WTC11 (cell line): ENCODE measurements around the gene RAG2. TPM values are rescaled to one million over a fixed set of nuclear protein-coding genes. Genes with fewer than 3 reads are reported as not detected.
A peak's percentile ranks its signal among the peaks of the same experiment; 100 is the strongest.

Source experiments
- ATAC-seq: fragments of 200-7000 bp; cut with Tn5 transposase; 2 replicates; pipeline ENCODE4 v1.10.0; 2021; ENCODE audit warnings: mild to moderate bottlenecking, moderate library complexity
- CTCF ChIA-PET: fragments of 300-600 bp; sonication (Branson Sonifier 250); formaldehyde crosslinking; loops from one replicate; lab custom pipeline; 2021; ENCODE audit warnings: antibody characterized with exemption; lab: Charles Lee
- POLR2A ChIA-PET: fragments of 350-600 bp; sonication (Branson Sonifier 250); formaldehyde crosslinking; loops from one replicate; lab custom pipeline; 2021; ENCODE audit warnings: antibody characterized with exemption; lab: Charles Lee
- DNase-seq: peaks from one replicate; pipeline ENCODE4 v3.0.0; 2021; ENCODE audit warnings: low spot score
- H3K27ac Mint-ChIP-seq: 2 replicates; pipeline ENCODE4 v1.8.0; 2021; ENCODE audit warnings: mixed read lengths
- H3K27me3 Mint-ChIP-seq: 2 replicates; pipeline ENCODE4 v1.8.0; 2021; ENCODE audit warnings: low read depth, mild to moderate bottlenecking, moderate library complexity, mixed read lengths
- H3K36me3 Mint-ChIP-seq: 2 replicates; pipeline ENCODE4 v1.8.0; 2021; ENCODE audit warnings: mixed read lengths
- H3K4me1 Mint-ChIP-seq: 2 replicates; pipeline ENCODE4 v1.8.0; 2022; ENCODE audit warnings: mixed read lengths
- H3K4me3 Mint-ChIP-seq: 2 replicates; pipeline ENCODE4 v1.8.0; 2021; ENCODE audit warnings: mild to moderate bottlenecking, moderate library complexity, mixed read lengths
- H3K9me3 Mint-ChIP-seq: 2 replicates; pipeline ENCODE4 v1.8.0; 2021; ENCODE audit warnings: mixed read lengths
- ELF4 ChIP-seq: sonication (generic); formaldehyde crosslinking; IDR thresholded peaks from 2 replicates; pipeline ENCODE4 v1.8.1; 2022; ENCODE audit warnings: low read depth, mild to moderate bottlenecking, moderate library complexity, missing genetic modification reagents
- FOXP1 ChIP-seq: sonication (generic); formaldehyde crosslinking; IDR thresholded peaks from 2 replicates; pipeline ENCODE4 v1.8.0; 2022; ENCODE audit warnings: missing genetic modification reagents, mild to moderate bottlenecking, moderate library complexity, borderline replicate concordance
- HMGA2 ChIP-seq: fragments of 250-450 bp; sonication (Bioruptor Pico); IDR thresholded peaks from 2 replicates; pipeline ENCODE4 v1.4.0; 2021; ENCODE audit warnings: mild to moderate bottlenecking, moderate library complexity
- IRF2 ChIP-seq: sonication (generic); formaldehyde crosslinking; IDR thresholded peaks from 2 replicates; pipeline ENCODE4 v1.8.0; 2022; ENCODE audit warnings: low read depth, missing genetic modification reagents, borderline replicate concordance
- MXD4 ChIP-seq: fragments of 250-450 bp; sonication (Bioruptor Pico); IDR thresholded peaks from 2 replicates; pipeline ENCODE4 v1.8.0; 2021; ENCODE audit warnings: mild to moderate bottlenecking, moderate library complexity, borderline replicate concordance
- MYBL2 ChIP-seq: sonication (generic); formaldehyde crosslinking; IDR thresholded peaks from 2 replicates; pipeline ENCODE4 v1.8.1; 2023; ENCODE audit warnings: mild to moderate bottlenecking, moderate library complexity, missing genetic modification reagents
- NFATC4 ChIP-seq: fragments of 250-450 bp; sonication (Bioruptor Pico); IDR thresholded peaks from 2 replicates; pipeline ENCODE4 v1.9.0; 2021; ENCODE audit warnings: mild to moderate bottlenecking
- NFYB ChIP-seq: sonication (generic); formaldehyde crosslinking; conservative IDR thresholded peaks from 2 replicates; pipeline ENCODE4 v1.8.0; 2022; ENCODE audit warnings: low read depth, missing genetic modification reagents
- PRRX2 ChIP-seq: fragments of 250-450 bp; sonication (Bioruptor Pico); IDR thresholded peaks from 2 replicates; pipeline ENCODE4 v1.8.0; 2021; ENCODE audit warnings: mild to moderate bottlenecking
- SMAD3 ChIP-seq: sonication (generic); formaldehyde crosslinking; IDR thresholded peaks from 2 replicates; pipeline ENCODE4 v1.8.0; 2022; ENCODE audit warnings: missing genetic modification reagents, mild to moderate bottlenecking, borderline replicate concordance
- SOX15 ChIP-seq: fragments of 250-450 bp; sonication (Bioruptor Pico); IDR thresholded peaks from 2 replicates; pipeline ENCODE4 v1.9.0; 2021; ENCODE audit warnings: mild to moderate bottlenecking
- TCF7 ChIP-seq: sonication (generic); formaldehyde crosslinking; IDR thresholded peaks from 2 replicates; pipeline ENCODE4 v1.8.0; 2022; ENCODE audit warnings: mild to moderate bottlenecking, low read depth, missing genetic modification reagents, moderate library complexity
- TEAD4 ChIP-seq: sonication (generic); formaldehyde crosslinking; IDR thresholded peaks from 2 replicates; pipeline ENCODE4 v1.8.0; 2022; ENCODE audit warnings: mild to moderate bottlenecking, missing genetic modification reagents
- ZNF138 ChIP-seq: sonication (generic); formaldehyde crosslinking; conservative IDR thresholded peaks from 2 replicates; pipeline ENCODE4 v1.8.1; 2022; ENCODE audit warnings: mild to moderate bottlenecking, moderate library complexity, missing genetic modification reagents
- ZNF219 ChIP-seq: sonication (generic); formaldehyde crosslinking; IDR thresholded peaks from 2 replicates; pipeline ENCODE4 v1.8.0; 2023; ENCODE audit warnings: missing genetic modification reagents, mild to moderate bottlenecking, borderline replicate concordance
- ZNF232 ChIP-seq: sonication (generic); formaldehyde crosslinking; IDR thresholded peaks from 2 replicates; pipeline ENCODE4 v1.8.0; 2022; ENCODE audit warnings: mild to moderate bottlenecking, missing genetic modification reagents
- ZNF423 ChIP-seq: fragments of 250-450 bp; sonication (Bioruptor Pico); IDR thresholded peaks from 2 replicates; pipeline ENCODE4 v2.1.2; 2022; ENCODE audit warnings: mild to moderate bottlenecking, moderate library complexity
- total RNA-seq: library from RNA; stranded (reverse); gene quantifications from 3 replicates; pipeline ENCODE4 v1.2.3, GENCODE V29; 2021
- TF ChIP-seq, protein P1 (sequence below): fragments of 250-450 bp; sonication (Bioruptor Pico); conservative IDR thresholded peaks from 2 replicates; pipeline ENCODE4 v1.9.0; 2021; ENCODE audit warnings: mild to moderate bottlenecking
- TF ChIP-seq, protein P2 (sequence below): sonication (generic); formaldehyde crosslinking; IDR thresholded peaks from 2 replicates; pipeline ENCODE4 v1.8.1; 2022; ENCODE audit warnings: low read depth, mild to moderate bottlenecking, moderate library complexity, missing genetic modification reagents, borderline replicate concordance
- TF ChIP-seq, protein P3 (sequence below): sonication (generic); formaldehyde crosslinking; conservative IDR thresholded peaks from 2 replicates; pipeline ENCODE4 v1.8.1; 2023; ENCODE audit warnings: mild to moderate bottlenecking, low read depth, missing genetic modification reagents, moderate library complexity
- TF ChIP-seq, protein P4 (sequence below): sonication (generic); formaldehyde crosslinking; IDR thresholded peaks from 2 replicates; pipeline ENCODE4 v1.8.0; 2022; ENCODE audit warnings: mild to moderate bottlenecking, missing genetic modification reagents

The RAG2 gene
- total RNA-seq, 1 experiment from 2014 or later, result not detected

DNA sequence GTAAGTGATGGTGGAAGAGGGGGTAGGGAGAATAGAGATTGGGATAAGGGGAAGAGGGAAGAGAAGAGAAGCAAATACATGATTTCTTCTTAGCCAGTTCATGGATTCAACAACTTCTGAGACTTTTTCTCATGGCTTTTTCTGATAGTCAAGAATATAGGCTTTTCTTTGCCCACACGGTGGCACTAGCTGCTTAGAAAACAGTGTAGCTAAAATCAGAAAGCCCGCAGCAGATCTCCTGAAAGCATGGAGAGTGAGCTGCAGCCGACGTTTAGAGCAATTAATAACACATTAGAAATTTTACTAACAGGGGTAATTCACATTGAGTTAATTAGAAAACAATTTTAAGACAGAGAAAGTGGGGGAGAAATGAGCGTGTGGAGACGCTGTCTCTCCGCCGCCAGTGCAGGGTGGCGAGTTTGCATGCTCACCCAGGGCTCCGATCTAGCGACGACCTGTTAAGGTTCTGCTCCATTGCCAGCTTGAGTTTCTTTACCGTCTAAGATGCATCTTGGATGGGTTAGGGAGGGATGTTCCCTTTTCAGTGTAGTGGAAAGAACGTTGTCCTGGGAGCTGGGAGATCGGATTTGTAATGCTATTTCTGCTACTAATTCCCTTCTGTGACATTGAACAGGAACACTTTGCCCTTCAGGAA lies 33.5 kb downstream of the RAG2 start:
- H3K36me3 Mint-ChIP-seq, result peaks cover 66% of the 10 kb centered on the region
- H3K4me3 Mint-ChIP-seq, result peak overlapping the region; percentile 20; the same call in 1 of the 2 replicates
- H3K27ac Mint-ChIP-seq, result no peak overlapping the region
- ChIA-PET CTCF (interaction anchor here (0.6 to 3.0 kb wide), 4 partner anchors 138 to 439 kb away, joined by 3 to 40 read pairs (median 6); no protein-coding TSS in a partner anchor), POLR2A (no interaction called here)
- H3K4me1 Mint-ChIP-seq, result no peaks in the 10 kb centered on the region
- H3K9me3 Mint-ChIP-seq, result peaks cover 89% of the 10 kb centered on the region
- ATAC-seq (peak; percentile 56), DNase-seq (no peak)
- H3K27me3 Mint-ChIP-seq, result peaks cover 13% of the 10 kb centered on the region
- TF ChIP-seq ELF4 (CRISPR knock-in tag) (no peak), TEAD4 (CRISPR knock-in tag) (no peak), ZNF219 (CRISPR knock-in tag) (no peak), NFYB (CRISPR knock-in tag) (no peak), NFATC4 (CRISPR knock-in tag) (no peak), ZNF423 (CRISPR knock-in tag) (no peak), MXD4 (CRISPR knock-in tag) (no peak), PRRX2 (CRISPR knock-in tag) (no peak), SMAD3 (no peak), IRF2 (CRISPR knock-in tag) (no peak), FOXP1 (CRISPR knock-in tag) (no peak), HMGA2 (no peak)
- TF ChIP-seq, protein P1, sequence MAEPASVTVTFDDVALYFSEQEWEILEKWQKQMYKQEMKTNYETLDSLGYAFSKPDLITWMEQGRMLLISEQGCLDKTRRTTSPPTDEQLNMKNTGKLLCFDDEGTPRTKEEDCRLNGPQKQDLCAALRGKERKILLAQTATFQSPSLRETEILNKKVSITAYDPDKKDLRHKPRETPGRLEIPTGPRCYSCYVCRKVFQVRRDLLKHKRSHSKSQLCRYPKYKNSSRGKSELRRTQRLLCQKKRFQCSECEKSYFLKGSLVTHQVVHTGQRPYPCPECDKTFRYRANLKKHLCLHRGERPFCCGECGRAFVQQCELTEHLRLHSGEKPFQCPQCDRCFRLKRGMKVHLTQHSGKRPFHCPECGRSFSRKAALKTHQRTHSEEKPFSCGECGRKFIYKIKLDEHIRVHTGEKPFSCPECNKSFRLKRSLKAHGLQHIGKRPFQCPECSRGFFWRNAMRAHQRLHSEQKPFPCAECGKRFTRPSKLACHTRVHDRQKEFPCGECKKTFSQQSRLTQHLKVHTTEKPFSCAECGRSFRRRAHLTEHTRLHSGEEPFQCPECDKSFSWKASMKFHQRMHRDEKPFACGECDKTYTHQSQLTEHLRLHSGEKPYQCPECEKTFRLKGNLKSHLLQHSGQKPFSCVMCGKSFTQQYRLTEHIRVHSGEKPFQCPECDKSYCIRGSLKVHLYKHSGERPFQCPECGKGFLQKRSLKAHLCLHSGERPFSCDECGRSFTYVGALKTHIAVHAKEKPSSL (CRISPR knock-in tag), result no peak
- TF ChIP-seq, protein P2, sequence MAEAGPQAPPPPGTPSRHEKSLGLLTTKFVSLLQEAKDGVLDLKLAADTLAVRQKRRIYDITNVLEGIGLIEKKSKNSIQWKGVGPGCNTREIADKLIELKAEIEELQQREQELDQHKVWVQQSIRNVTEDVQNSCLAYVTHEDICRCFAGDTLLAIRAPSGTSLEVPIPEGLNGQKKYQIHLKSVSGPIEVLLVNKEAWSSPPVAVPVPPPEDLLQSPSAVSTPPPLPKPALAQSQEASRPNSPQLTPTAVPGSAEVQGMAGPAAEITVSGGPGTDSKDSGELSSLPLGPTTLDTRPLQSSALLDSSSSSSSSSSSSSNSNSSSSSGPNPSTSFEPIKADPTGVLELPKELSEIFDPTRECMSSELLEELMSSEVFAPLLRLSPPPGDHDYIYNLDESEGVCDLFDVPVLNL (CRISPR knock-in tag), result no peak
- TF ChIP-seq, protein P3, sequence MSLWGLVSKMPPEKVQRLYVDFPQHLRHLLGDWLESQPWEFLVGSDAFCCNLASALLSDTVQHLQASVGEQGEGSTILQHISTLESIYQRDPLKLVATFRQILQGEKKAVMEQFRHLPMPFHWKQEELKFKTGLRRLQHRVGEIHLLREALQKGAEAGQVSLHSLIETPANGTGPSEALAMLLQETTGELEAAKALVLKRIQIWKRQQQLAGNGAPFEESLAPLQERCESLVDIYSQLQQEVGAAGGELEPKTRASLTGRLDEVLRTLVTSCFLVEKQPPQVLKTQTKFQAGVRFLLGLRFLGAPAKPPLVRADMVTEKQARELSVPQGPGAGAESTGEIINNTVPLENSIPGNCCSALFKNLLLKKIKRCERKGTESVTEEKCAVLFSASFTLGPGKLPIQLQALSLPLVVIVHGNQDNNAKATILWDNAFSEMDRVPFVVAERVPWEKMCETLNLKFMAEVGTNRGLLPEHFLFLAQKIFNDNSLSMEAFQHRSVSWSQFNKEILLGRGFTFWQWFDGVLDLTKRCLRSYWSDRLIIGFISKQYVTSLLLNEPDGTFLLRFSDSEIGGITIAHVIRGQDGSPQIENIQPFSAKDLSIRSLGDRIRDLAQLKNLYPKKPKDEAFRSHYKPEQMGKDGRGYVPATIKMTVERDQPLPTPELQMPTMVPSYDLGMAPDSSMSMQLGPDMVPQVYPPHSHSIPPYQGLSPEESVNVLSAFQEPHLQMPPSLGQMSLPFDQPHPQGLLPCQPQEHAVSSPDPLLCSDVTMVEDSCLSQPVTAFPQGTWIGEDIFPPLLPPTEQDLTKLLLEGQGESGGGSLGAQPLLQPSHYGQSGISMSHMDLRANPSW, result no peak
- TF ChIP-seq, protein P4, sequence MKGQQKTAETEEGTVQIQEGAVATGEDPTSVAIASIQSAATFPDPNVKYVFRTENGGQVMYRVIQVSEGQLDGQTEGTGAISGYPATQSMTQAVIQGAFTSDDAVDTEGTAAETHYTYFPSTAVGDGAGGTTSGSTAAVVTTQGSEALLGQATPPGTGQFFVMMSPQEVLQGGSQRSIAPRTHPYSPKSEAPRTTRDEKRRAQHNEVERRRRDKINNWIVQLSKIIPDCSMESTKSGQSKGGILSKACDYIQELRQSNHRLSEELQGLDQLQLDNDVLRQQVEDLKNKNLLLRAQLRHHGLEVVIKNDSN, result no peak
- TF ChIP-seq, all 79 proteins: peak for 0

DNA sequence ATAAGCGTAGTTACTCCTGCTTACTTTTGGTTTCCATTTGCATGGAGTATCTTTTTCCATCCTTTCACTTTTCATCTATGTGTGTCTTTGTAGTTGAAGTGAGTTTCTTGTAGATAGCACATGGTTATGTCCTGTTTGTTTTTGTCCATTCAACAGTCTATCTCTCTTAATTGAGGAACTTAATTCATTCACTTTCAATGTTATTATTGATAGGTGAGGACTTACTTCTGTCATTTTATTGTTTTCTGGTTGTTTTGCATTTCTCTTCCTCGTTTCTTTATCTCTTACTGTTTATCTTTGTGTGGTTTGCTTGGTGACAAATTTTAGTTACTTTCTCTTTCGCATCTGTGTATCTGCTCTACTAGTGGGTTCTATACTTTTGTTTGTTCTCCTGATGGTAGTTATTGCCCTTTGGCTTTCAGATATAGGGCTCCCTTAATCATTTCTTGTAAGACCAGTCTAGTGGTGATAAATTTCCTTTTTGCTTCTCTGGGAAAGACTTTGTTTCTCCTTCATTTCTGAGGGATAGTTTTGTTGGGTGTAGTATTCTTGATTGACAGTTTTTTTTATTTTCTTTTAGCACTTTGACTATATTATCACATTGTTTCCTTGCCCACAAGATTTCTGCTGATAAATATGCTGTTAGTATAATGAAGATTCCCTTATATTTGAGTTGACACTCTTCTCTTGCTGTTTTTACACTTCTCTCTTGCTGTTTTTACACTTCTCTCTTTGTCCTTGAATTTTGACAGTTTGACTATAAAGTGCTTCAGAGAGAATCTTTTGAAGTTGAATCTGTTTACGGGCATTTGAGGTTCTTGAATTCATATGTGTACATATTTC lies 39.2 kb downstream of the RAG2 start:
- TF ChIP-seq SOX15 (CRISPR knock-in tag) (no peak), TCF7 (CRISPR knock-in tag) (no peak), ZNF232 (CRISPR knock-in tag) (no peak), ZNF138 (CRISPR knock-in tag) (no peak), SMAD3 (no peak), MYBL2 (CRISPR knock-in tag) (no peak), NFATC4 (CRISPR knock-in tag) (no peak)
- TF ChIP-seq, protein P2 (CRISPR knock-in tag), result no peak
- CTCF ChIA-PET, result no interaction called here
- no peak for ATAC-seq

More for the DNA sequence above, 39.2 kb downstream of the RAG2 start:
- no peak for DNase-seq
- H3K27me3 Mint-ChIP-seq, result peaks cover 11% of the 10 kb centered on the region; the same call in 1 of the 2 replicates
- H3K27ac Mint-ChIP-seq, result no peak overlapping the region
- peaks cover 63% of the 10 kb centered on the region for H3K9me3 Mint-ChIP-seq
- no peaks in the 10 kb centered on the region for H3K4me1 Mint-ChIP-seq
- H3K4me3 Mint-ChIP-seq, result no peak overlapping the region
- POLR2A ChIA-PET, result no interaction called here
- H3K36me3 Mint-ChIP-seq, result peaks cover 48% of the 10 kb centered on the region
